Measurements from ENCODE around the gene HOXB6.

Gene HOXB6

DNA sequence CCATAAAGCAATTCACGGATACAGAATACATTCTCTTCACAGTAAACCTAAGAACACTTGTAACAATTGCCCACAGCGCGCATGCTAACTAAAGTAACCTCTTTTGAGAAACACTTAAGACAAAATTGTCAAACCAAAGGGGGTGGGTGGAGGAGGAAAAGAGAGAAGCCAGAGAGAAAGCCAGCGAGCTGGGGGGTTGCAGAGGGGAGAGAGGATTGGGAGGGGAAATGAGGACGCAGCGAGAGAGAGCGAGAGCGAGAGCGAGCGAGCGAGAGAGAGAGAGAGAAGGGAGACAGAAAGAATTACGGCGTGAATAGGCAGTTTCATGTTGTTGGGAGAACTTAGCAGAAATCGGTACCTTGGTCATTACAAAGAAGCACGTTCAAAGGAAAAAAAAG, 7.7 kb upstream of the HOXB6 start:
- peak overlapping the region; percentile 84 to 93 for H3K4me3 Mint-ChIP-seq
- no peaks in the 10 kb centered on the region for H3K9me3 Mint-ChIP-seq
- DNase-seq, result no peak
- H3K4me1 Mint-ChIP-seq, result peaks cover 30 to 57% of the 10 kb centered on the region in 2 donors
- peaks cover 2 to 7% of the 10 kb centered on the region in 2 donors for H3K36me3 Mint-ChIP-seq
- H3K27ac Mint-ChIP-seq, result peak overlapping the region; percentile 65
- H3K27me3 Mint-ChIP-seq, result peaks cover 73 to 96% of the 10 kb centered on the region in 2 donors
- ATAC-seq (replicated peaks), result peak in 1 of 2 donors; percentile 3

DNA sequence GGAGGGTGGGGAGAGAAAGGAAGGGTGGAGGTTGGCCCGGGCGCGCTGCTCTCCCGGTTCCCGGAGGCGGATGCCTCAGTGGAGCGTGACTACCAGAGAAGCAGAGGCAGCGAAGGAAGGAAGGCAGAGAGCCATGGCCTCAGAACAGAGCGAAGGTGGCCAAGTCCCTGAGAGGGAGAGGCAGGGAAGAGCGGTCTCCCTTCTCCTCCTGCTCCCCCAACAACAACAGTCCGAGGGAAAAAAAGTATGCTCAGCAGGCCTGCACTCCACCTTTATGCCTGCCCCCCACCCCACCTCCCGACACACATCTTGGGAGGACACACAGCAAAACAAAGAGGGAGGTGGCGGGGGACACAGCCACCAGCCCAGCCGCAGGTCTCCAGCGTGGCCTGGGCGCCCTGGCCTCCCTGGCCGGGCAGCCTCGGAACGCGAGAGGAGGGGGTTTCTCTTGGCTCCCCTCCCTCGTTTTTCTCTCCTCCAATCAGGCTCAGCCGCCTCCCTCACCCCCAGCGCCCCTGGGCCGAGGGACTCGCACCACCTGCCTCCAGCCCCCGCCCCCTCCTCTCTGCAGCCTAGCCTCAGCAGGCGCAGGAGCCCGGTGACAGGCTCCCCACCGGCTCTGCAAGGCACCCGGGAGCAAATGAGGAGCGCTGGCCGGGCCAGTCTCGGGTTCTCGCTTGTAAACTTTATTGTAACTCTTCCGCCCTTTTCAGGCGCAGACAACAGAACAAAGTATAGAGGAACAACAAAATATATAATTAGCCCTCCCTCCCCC, 7.1 kb upstream of the HOXB6 start:
- H3K4me3 Mint-ChIP-seq, result peak overlapping the region; percentile 93 to 97
- peaks cover 30 to 51% of the 10 kb centered on the region in 2 donors for H3K4me1 Mint-ChIP-seq
- peaks cover 2 to 7% of the 10 kb centered on the region in 2 donors for H3K36me3 Mint-ChIP-seq
- H3K27ac Mint-ChIP-seq, result peak overlapping the region; percentile 9
- no peaks in the 10 kb centered on the region for H3K9me3 Mint-ChIP-seq
- peaks cover 70 to 94% of the 10 kb centered on the region in 2 donors for H3K27me3 Mint-ChIP-seq
- DNase-seq, result no peak
- ATAC-seq (replicated peaks), result no peak

DNA sequence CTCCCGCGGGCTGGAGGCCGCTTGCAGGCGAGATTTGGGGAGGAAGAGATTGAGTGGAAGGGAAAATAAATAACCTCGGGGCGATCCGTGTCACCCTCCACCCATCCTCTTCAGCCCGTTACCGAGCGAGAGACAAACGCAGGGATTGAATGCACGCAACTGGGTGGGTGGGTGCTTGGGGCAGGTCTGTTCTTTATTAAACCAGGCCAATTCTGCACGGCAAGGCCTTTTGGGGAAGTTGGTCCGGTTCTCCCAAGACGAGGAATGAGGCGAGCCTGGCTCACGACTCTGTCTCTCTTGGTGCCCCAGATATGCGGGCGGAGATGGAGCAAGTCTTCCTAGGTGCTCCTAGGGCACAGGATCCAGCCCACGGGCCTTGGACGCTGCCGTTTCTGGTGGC, 6.4 kb upstream of the HOXB6 start:
- H3K27ac Mint-ChIP-seq, result peak overlapping the region; percentile 90
- no peaks in the 10 kb centered on the region for H3K9me3 Mint-ChIP-seq
- peaks cover 2 to 7% of the 10 kb centered on the region in 2 donors for H3K36me3 Mint-ChIP-seq
- peaks cover 30 to 49% of the 10 kb centered on the region in 2 donors for H3K4me1 Mint-ChIP-seq
- peaks cover 71 to 94% of the 10 kb centered on the region in 2 donors for H3K27me3 Mint-ChIP-seq
- H3K4me3 Mint-ChIP-seq, result peak overlapping the region; percentile 93 to 97
- peak; percentile 12 to 34 for ATAC-seq (replicated peaks)
- DNase-seq, result no peak

DNA sequence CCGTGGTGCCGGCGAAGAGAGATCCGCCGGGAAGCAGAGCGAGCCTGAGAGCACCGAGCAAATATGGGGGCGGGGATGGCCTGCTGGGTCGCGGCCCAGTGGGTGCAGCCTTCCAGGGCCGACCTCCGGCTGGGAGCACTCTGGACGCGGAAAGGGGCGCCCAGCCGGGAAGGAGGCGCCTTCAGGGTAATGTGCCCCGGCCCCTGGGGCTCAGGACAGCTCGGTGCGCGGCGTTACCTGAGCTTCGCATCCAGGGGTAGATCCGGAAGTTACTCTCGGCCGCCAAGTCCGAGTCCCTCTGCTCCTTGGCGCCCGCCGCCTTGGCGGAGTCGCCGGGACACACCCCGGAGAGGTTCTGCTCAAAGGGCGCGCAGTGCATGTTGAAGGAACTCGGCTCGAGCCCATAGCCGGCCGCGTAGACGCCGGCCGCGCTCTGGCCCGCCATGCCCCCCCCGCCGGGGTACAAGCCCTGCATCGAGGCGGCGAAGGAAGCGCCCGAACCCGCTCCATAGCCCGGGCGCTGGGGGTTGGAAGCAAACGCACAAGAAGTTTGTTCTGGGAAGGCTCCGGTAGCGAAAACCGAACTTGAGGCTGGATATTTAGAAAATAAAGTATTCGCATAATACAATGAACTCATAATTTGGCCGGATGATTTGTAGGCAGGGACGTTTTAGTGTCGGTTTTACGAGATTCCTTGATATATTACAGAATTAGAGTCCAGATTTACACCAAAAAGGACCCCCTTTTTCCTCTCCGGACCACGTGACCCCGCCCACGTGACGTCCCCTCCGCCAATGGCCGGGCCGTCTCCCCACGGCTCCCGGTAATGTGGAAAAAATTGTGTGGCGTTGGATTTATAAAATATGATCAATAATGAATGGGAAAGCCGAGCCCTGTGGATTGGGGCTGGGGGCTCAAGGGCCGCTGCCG, 5.8 kb upstream of the HOXB6 start, which contains the start of gene HOXB7:
Gene HOXB7 (minus strand): TSS at position 736 of the 930 bp plus-strand sequence. CDS start 99 bp downstream, at position 637.
- H3K9me3 Mint-ChIP-seq, result no peaks in the 10 kb centered on the region
- DNase-seq, result peak; percentile 40
- peak within 1 kb of the TSS; percentile 93 to 97 for H3K4me3 Mint-ChIP-seq
- peak within 1 kb of the TSS; percentile 90 for H3K27ac Mint-ChIP-seq
- peaks cover 30 to 49% of the 10 kb centered on the region in 2 donors for H3K4me1 Mint-ChIP-seq
- peaks cover 71 to 94% of the 10 kb centered on the region in 2 donors for H3K27me3 Mint-ChIP-seq
- peaks cover 2 to 7% of the 10 kb centered on the region in 2 donors for H3K36me3 Mint-ChIP-seq
- peak; percentile 50 to 51 for ATAC-seq (replicated peaks)

DNA sequence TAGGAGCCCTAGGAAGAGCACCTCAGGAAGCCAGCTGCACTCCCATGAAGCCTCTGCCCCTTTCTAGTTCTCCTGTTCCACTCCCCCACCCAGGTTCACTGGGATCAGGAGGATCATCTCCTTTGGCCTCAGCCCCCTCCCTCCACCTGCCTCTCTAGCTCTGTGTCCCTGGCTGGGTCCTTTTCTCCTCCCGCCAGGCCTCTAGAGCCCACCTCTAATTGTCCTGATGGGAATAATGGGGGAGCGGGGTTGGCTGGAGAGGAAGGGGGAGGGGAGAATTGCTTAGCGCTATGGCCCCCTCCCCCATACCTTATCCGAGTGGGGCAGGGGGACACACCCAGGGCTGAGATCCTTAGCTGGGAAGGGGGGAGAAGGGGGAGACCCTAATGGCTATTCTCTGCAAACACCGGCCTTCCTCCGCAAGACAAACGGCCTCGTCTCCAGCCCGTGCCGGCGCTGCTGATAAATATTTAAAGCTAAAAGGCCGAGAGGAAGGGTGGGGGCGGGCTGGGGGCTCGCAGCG, 5.0 kb upstream of the HOXB6 start:
- Mint-ChIP-seq H3K27ac (no peak overlapping the region), H3K36me3 (peaks cover 2 to 3% of the 10 kb centered on the region in 2 donors), H3K9me3 (no peaks in the 10 kb centered on the region), H3K4me1 (peaks cover 27 to 44% of the 10 kb centered on the region in 2 donors), H3K4me3 (peak overlapping the region; percentile 93 to 97), H3K27me3 (peaks cover 68 to 94% of the 10 kb centered on the region in 2 donors)
- ATAC-seq (replicated peaks) (no peak), DNase-seq (no peak)

DNA sequence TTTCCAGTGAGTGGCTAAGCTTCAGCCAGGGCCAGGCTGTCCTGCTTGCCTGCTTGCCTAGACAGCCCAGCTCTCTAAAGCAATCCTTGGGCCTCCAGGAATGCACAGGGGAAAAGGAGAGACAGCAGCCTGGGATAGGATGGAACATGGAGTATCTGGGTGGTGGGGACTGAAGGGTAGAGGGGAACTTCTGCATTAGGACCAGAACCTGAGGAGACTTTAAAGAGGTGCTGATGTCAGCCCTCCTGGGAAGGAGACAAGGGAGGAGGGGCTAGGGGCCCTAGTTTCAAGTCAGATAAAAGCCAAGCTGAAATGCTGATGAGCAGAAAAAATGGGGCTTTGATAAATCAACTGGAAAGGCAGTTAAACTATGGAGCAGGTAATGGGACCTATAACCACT, 4.2 kb upstream of the HOXB6 start:
- no peak overlapping the region for H3K4me3 Mint-ChIP-seq
- DNase-seq (no peak), ATAC-seq (replicated peaks) (no peak)
- H3K27me3 Mint-ChIP-seq, result peaks cover 68 to 94% of the 10 kb centered on the region in 2 donors
- no peaks in the 10 kb centered on the region for H3K9me3 Mint-ChIP-seq
- H3K36me3 Mint-ChIP-seq, result peaks cover 0 to 2% of the 10 kb centered on the region in 2 donors
- H3K27ac Mint-ChIP-seq, result no peak overlapping the region
- peaks cover 25 to 37% of the 10 kb centered on the region in 2 donors for H3K4me1 Mint-ChIP-seq

DNA sequence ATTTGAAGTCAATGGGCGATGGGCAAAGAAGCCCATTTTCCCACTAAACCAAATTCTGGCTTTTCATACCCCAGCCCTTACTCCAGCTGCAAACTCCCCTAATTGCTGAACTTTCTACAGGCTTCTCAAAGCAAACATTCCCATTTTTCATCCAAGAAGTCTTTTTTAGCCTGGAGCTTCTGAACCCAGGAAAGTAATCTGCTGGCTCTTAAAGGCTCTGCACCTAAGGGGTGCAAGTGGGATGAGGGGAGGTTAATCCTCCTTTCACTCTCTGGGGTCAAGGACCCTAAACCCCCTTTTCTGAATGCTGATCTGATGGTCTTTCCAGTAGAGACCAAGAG, 3.7 kb upstream of the HOXB6 start:
- H3K27me3 Mint-ChIP-seq, result peaks cover 68 to 94% of the 10 kb centered on the region in 2 donors
- DNase-seq, result no peak
- H3K9me3 Mint-ChIP-seq, result no peaks in the 10 kb centered on the region
- H3K36me3 Mint-ChIP-seq, result peaks cover 0 to 2% of the 10 kb centered on the region in 2 donors
- H3K4me1 Mint-ChIP-seq, result peaks cover 21 to 31% of the 10 kb centered on the region in 2 donors
- H3K27ac Mint-ChIP-seq, result no peak overlapping the region
- ATAC-seq (replicated peaks), result no peak
- no peak overlapping the region for H3K4me3 Mint-ChIP-seq

DNA sequence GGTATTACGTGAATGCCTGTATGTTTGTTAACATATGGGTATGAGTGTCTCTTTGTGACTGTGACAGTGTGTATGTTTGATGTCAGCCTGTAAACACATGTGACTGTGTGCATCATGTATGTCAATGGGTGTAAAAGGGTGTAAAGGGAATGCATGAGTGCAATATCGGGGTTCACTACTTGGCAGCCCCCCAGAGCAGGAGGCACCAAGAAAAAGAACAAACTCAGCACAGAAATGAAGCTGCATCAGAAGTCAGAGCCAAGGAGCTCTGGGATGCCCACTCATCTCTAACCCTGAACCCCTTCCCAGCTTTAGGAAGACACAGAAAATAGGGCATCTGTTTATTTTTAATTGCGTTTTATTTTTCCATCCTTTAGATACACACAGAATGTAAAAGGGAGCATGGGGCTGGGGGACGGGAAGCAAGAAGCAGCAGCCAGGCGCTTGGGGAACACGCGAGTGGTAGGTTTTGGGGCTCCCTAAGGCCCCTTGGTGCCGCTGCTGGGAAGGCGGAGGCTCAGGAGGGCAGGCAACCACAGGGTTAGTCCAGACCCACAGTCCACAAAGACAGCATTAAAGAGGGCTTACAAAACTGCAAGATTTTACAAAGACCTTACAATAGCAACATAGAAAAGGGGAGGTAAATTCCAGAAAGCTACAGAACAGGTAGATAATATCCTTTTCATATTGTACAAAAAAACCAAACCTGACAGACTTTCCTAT, 2.3 kb upstream of the HOXB6 start:
- H3K4me1 Mint-ChIP-seq, result peaks cover 15 to 26% of the 10 kb centered on the region in 2 donors
- H3K4me3 Mint-ChIP-seq, result no peak overlapping the region
- H3K36me3 Mint-ChIP-seq, result peaks cover 0 to 2% of the 10 kb centered on the region in 2 donors
- no peak for ATAC-seq (replicated peaks)
- H3K9me3 Mint-ChIP-seq, result no peaks in the 10 kb centered on the region
- DNase-seq, result no peak
- H3K27me3 Mint-ChIP-seq, result peaks cover 64 to 95% of the 10 kb centered on the region in 2 donors
- H3K27ac Mint-ChIP-seq, result no peak overlapping the region

DNA sequence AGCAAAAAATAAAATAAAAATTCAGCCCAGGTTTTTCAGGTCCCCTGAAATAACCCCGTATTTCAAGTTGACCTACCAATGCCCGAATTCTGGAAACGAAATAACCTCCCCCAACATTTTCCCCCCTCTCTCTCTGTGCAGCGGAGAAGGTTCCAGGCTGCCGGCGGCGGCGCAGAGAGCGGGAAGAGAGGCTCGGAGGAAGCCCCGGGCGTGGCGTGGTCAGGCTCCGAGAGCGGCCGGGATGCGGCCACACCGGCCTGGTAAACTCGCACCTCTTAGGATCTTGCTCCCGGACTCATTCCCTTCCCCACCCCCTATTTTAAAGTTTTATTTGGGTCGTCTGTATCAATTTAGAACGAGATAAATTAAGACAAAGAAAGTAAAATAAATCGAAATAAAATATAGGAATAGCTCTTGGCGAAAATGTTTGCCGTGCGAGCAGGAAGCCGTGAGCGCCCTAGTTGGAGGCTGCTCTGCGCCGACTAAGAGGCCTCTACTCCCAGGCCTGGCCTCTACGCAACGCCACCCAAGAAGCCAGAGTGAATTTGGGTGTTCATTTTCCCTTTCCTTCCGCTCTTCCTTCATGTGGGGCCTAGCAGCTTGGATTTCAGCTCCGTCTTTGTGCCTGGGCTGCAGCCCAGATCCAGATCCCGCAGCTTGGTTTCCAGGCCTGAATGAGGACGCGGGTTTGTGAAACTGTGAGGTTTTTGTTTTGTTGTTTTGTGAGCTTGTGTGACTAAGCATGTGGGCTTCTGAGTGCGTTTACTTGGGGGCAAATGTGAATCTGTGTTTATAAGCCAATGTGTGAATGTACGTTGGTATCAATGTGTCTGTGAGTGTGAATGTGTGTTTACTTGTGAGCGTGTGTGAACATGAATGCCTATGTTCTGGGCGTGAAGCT, 1.5 kb upstream of the HOXB6 start:
- ATAC-seq (replicated peaks) (no peak), DNase-seq (no peak)
- Mint-ChIP-seq H3K4me3 (no peak overlapping the region), H3K4me1 (peaks cover 10 to 18% of the 10 kb centered on the region in 2 donors), H3K9me3 (no peaks in the 10 kb centered on the region), H3K27me3 (peaks cover 64 to 95% of the 10 kb centered on the region in 2 donors), H3K27ac (no peak overlapping the region), H3K36me3 (peaks cover 0 to 2% of the 10 kb centered on the region in 2 donors)

DNA sequence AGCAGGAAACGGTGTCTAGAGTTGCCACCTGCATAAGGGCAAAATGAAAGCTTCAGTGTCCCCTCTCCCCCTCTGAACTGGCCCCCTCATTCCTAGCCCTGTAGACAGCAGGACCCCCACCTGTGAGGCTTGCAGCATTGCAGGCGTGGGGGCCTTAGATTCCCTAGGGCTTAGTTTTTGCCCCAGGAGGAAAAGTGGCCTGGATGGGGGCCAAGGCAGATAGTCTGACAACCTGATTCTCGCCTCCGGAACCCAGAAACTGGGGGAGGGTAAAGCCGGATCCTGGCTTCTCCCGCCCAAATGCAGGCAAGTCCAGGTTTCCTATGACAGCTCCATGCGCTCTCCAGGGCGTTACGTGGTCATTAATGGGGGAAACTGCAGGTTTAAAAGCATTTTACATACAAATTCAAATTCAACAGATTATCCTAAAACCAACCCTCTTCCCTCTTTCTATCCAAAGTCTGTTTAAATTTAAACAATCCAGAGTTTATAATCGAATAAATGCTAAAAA, 678 bp upstream of the HOXB6 start:
- Mint-ChIP-seq H3K36me3 (no peaks in the 10 kb centered on the region), H3K4me3 (no peak overlapping the region), H3K27ac (no peak overlapping the region), H3K9me3 (no peaks in the 10 kb centered on the region), H3K27me3 (peaks cover 67 to 95% of the 10 kb centered on the region in 2 donors), H3K4me1 (peaks cover 7 to 10% of the 10 kb centered on the region in 2 donors)
- DNase-seq, result no peak
- no peak for ATAC-seq (replicated peaks)

DNA sequence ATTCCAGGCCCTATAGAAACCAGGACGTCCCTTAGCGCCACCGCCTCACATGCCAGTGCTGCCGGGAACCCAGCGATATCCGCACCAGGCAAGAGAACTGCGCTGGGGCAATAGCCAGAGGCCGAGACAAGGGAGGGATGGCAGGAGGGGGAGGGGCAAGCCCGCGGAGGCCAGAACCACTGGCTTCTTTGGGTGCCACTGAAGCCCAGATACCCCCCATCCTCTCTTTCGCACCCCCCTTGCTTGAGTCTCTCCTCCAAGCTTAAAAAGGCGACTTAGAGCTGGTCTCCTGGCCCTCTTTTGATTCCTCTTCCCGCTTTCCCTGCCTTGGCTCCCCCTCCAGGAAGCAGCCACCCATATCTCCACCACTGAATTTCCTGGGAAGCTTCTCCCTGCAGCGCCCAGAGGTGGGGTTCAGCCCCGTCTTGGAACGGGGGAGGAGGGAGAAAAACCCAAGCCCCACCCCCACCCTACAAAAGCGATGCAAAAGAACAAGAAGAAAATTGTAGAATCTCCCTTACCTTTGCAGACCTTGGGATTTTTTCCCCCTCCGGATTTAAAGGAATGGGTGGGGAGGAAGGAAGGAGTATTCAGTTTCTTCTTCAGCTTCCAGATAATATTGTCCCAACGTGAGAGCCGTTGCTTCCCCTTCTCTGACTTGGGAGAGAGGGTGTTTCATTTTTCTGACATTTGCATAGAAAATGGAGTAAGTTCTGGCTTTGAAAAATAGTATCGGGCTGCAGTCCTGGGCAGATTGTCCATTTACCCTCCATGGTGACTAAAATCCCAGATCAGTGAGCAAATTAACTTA, 622 bp downstream of the HOXB6 start:
- Mint-ChIP-seq H3K4me3 (no peak overlapping the region), H3K36me3 (no peaks in the 10 kb centered on the region), H3K27ac (no peak overlapping the region), H3K4me1 (peaks cover 7 to 9% of the 10 kb centered on the region in 2 donors), H3K9me3 (no peaks in the 10 kb centered on the region), H3K27me3 (peaks cover 79 to 95% of the 10 kb centered on the region in 2 donors)
- DNase-seq, result no peak
- ATAC-seq (replicated peaks), result no peak

Data from stimulated activated naive B cell treated with anti-CD40 and anti-IgM and Interleukin-4, amounts not matched to agents 10 μg/mL and 1 μg/mL and 100 μg/mL, for 72 hours (primary cell).